DLD1 (cell line): Measurements from ENCODE around the gene IGF2BP2.
"Not testable (repeated sequence)": the region's sequence is repeated elsewhere in the genome, so short reads cannot be mapped to it uniquely, and the experiment has no call there.

Experiments used
- in situ Hi-C: cut with HindIII; loops from 2 replicates; pipeline ENCODE4 v1.10.0; 2017; ENCODE audit warnings: low sequenced_read_pairs

The IGF2BP2 gene

DNA sequence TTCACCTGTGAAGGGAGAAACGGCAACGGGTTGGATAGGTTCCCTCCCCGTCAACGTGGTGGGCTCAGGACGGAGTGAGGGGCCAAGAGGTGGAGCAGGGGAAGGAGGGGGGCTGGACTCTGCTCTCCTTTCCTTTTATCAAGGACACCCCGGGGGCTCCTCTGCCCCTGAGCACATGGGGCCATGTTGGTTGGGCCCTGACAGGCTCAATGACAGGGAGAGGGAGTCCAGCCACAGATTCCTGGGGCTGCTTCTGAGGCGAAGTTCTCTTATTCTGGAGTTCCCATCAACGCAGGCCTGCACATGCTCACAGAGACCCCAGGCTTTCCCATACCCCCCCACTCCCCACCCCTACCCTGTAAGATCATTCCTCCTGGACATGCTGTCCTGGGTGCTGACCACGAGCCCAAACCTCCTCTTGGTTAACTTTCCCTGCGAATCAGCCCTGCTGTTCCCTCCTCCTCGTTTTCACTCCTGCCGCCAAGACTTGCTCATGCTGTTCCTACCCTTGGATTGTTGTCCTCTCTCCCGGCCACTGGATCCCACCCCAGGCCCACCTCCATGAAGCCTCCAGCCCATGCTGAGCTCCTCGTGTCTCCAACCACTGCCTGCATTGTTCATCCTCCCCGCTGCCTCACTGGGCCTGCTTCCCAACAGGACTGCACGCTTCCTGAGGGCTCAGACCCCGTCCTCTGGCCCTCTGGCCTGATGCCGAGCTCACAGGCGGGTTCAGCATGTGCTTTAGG lies 177.5 kb downstream of the IGF2BP2 start:
- in situ Hi-C loops: no loop called here

DNA sequence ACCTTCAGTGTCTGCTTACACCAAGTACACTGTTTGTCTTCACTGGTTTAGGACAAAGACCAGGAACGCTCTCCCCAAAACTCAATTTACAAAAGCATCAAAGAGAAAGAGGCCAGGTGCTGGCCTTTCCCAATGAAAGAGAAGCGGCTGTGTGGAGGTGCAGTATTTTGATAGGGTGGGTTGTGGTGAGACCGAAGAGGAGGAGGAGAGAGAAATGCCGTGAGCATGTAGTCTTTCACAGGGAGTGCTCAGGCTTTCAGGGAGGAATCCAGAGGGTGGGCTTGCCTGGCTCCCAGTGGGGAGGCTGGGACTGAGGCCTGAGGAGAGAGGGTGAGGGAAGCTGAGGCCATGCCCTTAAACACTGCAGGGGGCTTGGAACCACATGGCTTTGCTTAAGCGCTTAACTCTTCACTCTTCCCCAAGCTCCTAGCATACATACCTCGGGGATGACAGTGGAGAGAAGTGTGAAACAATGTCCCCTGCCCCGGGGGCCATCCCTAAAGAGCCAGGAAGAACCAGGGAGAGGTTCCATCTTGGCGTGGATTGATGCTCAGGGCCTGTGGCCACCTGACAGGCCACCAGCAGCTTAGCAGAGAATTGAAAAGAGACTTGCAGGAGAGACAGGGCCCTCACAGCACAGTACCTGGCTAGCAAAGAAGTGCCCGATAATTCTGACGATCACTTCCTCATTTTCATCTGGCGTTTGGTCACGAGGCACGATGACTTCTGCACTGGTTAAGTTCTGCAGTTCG lies 178.3 kb downstream of the IGF2BP2 start:
- in situ Hi-C loops: no loop called here

DNA sequence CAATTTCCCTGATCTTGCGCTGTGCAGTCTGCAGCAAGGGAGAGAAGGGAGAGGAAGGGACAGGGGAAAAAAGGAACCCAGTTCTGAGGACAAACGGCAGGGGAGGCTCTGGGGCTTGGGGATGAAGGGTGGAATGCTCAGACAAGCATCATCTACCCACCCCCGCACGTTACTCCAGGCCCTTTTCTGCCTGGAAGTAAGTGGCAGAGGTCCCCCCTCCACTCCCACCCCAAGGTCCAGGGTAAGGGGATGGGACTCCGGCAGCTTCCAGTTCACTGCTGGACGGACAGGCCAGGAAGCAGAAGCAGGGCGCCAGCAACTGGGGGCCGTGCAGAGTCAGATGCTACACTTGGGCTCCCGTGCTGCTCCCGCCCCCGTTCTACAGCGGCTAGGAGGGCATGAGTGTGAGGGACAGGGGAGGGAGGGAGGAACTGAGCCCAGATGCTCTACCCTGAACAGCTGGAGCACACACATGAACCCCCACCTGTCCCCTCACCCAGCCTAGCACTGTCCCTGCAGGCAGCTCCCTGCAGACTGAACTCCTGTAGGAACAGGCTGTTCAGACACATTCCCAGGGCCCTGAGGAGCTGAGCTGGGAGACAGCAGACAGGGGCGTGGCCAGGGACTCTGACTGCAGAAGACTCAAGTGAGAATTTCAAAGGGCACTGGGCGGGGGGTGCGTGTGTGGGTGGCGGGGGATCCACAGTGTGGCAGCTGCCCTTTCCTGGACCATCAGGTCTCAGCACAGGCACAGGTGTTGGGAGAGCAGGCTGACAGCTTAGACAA lies 179.1 kb downstream of the IGF2BP2 start:
- in situ Hi-C loops: no loop called here

DNA sequence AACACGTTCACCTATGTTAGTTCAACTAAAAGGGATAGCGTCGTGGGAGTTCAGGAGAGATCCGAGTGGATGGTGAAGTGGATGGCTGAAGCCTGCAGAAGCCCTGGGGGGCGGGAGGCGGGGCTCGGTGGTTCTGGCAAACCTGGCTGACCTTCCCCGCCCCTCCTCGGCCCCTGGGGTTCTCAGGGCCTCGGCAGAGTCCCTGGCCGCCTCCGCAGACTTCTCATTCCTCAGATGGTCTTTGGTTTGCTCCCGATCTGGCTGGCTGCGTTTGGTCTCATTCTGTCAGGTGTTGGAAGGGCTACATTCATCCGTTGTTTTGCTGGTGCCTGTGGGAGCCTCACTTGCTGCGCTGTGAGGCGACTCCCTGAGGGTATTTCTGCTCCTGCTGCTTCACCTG lies 179.7 kb downstream of the IGF2BP2 start:
- in situ Hi-C loops: not testable (repeated sequence)

DNA sequence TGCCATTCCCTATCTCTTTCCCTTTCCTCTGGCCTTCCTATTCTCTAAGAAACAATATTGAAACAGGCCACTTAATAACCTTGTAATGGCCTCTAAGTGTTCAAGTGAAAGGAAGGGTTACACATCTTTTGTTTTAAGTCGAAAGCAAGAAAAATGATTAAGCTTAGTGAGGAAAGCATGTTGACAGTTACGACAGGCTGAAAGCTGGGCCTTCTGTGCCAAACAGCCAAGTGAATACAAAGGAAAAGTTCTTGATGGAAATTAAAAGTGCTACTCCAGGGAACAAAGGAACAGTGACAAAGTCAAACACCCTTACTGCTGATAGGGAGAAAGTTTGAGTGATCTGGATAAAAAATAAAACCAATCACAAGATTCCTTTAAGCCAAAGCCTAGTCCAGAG lies 184.5 kb downstream of the IGF2BP2 start:
- in situ Hi-C loops: no loop called here

DNA sequence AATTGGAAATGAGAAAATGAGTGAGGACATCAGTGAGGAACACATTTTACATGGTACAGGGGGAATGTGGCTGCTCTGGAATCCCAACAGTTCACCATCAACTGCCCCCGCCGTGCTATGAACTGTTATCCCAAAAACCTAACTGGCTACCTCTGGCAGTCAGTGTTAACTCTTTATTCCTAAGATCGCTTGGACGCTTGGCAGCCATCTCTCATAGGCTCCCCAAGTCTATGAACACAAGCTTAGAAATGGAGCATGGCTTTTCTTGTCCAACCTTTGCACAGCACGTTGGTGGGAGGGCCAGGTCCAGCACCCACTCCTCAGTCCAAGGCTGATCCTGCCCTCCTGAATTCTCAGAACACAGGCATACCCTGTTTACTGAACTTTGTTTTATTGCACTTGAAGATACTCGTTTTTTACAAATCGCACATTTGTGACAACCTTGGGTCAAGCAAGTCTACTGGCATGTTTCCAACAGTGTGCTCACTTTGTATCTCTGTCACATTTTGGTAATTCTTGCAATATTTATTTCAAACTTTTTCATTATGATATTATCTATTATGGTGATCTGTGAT lies 185.1 kb downstream of the IGF2BP2 start:
- in situ Hi-C loops: no loop called here

DNA sequence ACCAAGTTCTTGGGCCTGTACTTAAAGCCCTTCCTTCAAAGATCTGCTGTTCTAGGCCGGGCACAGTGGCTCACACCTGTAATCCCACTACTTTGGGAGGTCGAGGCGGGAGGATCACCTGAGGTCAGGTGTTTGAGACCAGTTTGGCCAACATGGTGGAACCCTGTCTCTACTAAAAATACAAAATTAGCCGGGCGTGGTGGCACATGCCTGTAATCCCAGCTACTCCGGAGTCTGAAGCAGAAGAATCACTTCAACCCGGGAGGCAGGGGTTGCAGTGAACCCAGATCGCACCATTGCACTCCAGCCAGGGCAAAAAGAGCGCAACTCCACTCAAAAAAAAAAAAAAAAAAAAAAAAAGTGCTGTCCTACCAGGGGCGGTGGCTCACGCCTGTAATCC lies 186.2 kb downstream of the IGF2BP2 start:
- in situ Hi-C loops: not testable (repeated sequence)

DNA sequence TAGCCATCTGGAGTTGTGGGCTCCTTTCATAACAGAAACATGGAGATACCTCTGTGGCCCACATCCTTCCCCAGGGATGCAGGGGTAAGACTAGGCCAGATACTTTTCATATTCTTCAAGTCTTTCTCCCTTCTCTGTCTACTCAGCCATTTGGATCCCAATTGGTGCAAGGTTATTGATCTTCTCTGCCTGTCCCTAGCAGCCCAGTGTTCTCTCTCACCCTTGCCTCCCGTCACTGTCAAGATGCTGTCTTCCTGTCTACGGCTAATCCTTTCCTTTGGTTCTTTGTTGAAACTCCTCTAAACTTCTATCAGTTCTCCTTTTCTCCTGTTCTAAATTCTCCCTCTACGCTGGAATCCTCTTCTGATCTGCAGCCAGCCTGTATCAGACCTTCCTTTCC lies 187.5 kb downstream of the IGF2BP2 start:
- in situ Hi-C loops: no loop called here

DNA sequence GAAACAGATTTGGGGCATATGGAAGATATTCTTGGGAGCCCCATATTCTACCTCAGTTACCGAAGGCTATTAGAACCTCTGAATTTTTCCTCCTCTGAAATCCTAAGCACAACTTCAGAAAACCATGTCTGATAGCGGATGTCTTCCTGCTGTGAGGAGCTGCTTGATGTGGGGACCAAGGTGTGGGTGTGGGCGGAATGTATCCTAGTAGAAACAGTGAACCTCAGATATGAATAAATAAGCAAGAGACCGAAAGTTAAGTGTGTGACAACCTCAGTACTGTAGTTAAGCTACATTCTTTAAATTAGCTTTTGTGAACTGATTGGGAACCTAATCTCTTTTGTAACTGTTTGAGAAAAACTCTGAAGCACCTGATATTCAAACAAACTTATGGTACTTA lies 191.8 kb downstream of the IGF2BP2 start:
- in situ Hi-C loops: no loop called here

DNA sequence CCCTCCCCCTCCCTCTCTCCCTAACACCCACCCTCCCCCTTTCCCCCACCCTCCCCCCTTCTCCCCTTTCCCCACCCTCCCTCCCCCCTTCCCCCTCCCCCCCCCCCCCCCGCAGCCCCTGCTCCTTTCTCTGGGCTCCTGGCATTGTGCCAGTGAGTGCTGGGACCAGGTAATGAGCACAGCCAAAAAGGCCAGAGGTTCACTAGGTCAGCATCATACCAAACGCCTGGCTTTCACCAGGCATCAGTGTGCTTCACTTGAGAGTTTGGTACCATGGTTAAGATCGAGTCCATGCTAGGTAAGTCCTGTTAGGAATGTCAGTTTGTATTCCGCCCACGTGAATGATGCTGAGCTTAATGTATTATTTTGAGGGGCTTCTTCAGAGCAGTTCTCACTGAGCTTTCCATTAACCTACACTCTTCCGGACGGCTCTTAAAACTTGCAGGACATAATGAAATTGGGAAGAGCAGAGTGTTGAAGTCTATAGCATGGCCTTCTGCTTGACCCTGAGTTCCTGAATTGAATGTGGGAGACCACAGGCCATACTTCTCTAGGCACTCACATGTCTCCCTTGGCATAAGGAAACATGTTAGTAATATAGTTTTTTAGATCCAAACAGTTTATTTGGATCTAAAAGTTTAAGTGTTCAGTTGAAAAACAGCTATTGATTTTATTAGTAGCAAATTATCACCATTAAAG lies 193.2 kb downstream of the IGF2BP2 start:
- in situ Hi-C loops: no loop called here

DNA sequence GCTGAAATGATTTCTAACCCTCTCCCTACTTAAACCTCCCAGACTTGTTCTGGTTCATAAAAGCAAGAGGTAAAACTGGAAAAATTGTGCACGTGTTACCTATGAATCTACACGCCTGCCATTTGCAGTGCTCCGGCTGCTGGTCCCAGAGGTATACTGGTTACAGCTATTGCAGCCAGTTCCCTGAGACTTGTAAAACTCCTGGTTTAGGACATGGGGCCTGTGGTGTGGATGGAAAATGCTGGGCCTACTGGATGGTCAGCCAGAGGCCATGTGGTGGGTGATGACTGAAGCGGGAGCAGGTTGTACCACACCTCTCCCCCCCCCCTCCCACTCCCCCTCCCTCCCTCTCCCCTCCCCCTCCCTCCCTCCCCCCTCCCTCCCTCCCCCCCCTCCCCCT lies 193.7 kb downstream of the IGF2BP2 start:
- in situ Hi-C loops: no loop called here

DNA sequence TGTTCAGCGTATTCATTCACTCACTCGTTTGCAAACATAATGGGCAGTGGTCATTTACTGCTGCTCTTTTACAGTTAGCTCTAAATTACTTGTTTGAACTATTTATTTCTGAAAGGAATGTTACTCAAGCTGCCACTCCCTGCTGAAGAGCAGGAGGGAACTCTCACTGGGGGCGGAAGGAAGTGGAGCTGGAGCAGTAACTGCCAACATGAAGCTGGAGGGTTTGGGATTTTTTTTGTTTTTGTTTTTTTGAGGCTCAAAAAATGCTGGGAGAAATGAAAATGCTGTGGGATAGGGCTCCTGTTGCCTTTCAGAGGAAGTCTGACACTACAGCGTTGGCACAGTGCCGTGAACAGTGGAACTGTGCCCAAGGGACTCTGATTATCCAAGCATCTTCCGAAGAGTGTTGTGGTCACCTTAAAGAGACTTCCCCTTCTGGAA lies 194.6 kb downstream of the IGF2BP2 start:
- in situ Hi-C loops: no loop called here

DNA sequence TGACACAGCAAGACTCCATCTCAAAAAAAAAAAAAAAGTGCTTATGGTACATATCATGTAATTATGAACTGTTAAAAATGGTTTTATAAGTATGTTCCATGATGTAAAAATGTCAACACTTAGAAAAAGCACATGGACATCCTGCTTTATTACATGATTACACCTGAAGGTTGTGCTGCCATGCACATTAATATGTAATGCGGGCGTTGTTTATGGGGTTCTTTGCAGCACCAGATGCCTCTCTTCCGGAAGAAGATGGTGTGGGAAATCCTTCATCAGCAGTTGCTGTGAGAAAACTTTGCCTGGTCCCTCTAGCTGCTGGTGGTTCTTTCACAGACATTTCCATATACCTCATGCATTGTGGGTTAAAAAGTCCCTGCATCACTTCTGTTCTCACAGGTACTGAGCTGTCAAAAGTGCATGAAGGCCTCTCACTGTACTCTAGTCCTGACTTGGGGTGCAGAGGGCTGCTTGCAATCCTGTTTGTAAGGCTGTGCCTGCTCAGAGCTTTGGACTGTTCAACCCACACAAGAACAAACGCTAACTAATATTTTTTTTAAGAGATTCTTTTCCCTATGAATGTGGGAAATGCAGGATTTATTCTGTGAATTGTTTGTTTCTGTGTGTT lies 195.2 kb downstream of the IGF2BP2 start:
- in situ Hi-C loops: no loop called here

DNA sequence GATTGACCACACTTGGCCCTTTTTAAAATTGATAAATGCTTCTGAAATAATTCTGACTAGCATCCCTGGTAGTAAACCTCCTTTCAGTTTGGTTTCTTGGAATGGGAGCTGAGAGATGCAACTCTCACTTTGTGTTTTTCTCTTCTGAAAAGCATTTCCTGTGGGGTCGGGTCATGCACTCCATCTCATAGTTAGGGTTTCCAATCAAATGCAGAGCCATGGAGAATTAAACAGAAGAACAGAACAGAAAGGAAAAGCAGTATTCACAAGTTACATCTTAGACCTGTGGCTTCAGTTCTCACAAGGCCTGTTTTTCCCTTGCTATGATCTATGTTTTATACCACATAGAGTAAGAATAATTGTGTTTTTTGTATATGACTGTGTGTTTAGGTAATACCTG lies 199.1 kb downstream of the IGF2BP2 start:
- in situ Hi-C loops: no loop called here

DNA sequence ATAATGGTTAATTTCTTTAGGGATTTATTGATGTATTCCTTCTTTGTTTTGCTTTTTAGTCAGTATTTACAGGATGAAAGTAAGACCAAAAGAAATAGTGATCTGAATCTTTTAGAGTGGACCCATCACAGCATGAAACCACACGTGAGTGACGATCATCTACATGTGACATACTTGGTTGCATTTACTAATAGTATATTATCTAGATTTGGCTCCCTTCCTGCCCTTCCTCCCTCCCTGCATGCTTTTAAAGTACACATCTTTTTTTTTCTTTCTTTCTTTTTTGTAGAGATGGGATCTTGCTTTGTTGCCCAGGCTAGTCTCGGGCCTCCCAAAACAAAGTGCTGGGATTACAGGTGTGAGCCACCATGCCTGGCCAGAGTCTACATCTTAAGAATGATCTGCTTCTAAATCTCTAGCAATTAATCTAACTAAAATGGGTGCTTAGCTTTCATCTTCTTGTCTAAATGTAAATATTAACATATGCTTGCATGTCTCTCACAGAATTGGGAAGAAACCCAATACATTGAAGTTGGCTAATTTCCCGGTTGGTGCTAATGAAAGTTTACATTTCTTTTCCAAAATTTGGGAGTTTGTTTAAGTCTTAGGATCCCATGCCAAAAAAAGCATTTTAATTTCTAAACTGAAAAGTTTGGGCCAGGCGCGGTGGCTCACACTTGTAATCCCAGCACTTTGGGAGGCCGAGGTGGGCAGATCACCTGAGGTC lies 200.7 kb downstream of the IGF2BP2 start:
- in situ Hi-C loops: no loop called here

DNA sequence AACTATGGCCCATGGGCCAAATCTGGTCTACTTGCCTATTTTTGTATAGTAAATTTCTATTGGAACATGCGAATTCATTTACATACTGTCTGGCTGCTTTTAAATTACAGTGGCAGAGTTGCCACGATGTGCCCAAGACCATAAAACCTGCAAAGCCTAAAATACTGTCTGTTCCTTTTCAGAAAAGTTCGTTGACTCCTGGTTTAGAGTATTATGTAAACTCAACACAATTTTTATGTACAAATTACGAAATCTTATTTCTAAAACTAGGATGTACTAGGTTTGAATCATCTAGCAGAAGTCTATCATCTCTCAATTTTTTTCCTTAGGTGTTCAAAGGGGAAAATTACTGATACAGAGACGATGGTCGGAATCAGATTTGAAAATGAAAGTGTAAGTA lies 211.8 kb downstream of the IGF2BP2 start:
- in situ Hi-C loops: no loop called here

DNA sequence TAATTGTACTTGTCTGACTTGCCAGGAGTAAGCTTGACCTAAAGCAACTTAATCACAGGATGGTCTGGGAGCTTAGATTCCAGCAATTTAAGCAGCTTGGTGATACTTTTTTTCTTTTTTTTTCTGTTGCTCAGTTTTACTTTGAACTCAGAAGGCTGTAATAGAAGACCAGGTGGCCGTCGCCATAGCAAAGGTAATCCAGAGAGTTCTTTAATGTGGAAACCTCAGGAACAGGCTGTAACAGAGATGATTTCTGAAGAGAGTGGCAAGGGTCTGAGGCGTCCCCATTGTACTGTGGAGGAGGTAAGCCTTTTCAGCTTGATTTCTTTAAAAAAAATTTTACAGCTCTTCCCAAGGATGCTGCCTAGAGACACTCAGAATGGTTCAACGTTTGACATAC lies 218.6 kb downstream of the IGF2BP2 start:
- in situ Hi-C loops: no loop called here

DNA sequence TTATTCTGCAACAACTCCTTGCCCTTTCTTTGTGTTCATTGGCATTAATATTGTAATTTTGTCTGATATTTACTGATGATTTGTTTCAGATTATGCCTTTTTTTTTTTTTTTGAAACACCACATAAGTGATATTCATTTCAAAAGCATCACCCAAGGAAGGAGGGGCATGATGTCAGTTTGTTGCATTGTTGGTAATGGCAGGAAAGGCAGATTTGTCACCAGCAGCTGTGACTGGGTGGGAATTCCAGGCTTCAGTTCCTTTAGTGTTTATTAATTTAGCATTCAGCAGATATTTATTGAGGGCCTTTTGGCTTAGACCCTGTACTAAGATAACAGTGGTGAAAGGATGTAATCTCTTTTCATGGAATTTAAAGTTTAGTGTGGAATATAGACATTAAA lies 219.3 kb downstream of the IGF2BP2 start:
- in situ Hi-C loops: no loop called here

DNA sequence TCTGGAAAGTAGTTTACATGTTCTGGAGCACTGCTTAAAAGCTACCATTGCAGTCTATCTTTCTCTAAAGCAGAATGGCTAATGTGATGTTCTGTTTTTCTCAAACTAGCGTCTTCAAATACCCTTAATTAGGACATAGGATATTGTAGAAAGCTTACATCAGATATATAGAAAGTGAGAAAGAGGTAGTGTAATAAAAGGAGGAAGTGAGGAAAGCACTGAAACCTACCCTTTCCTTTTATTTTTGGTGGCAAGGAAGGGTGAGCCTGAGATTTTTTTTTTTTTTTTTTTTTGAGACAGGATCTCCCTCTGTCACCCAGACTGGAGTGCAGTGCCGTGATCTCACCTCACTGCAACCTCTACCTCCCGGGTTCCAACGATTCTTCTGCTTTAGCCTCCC lies 229.3 kb downstream of the IGF2BP2 start:
- in situ Hi-C loops: no loop called here

DNA sequence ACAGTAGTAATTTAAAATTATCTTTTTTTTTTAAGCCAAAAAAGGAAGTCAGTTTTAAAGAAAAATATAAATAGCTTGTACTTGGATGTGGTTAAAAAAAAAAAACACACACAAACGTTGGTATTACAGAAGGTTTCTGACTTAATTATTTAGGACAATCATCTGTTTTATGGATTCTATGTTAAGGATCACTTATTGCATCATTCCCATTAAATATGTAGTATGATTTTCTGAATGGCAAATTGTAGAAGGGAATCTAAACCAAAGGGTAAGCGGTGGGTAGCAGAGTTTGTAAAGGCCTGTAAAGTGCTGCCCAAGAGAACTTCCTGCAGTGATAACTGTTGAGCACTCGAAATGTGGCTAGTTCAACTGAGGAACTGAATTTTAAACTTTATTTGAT lies 230.8 kb downstream of the IGF2BP2 start:
- in situ Hi-C loops: no loop called here
